ENCODE measurements around the gene CERK.

DNA sequence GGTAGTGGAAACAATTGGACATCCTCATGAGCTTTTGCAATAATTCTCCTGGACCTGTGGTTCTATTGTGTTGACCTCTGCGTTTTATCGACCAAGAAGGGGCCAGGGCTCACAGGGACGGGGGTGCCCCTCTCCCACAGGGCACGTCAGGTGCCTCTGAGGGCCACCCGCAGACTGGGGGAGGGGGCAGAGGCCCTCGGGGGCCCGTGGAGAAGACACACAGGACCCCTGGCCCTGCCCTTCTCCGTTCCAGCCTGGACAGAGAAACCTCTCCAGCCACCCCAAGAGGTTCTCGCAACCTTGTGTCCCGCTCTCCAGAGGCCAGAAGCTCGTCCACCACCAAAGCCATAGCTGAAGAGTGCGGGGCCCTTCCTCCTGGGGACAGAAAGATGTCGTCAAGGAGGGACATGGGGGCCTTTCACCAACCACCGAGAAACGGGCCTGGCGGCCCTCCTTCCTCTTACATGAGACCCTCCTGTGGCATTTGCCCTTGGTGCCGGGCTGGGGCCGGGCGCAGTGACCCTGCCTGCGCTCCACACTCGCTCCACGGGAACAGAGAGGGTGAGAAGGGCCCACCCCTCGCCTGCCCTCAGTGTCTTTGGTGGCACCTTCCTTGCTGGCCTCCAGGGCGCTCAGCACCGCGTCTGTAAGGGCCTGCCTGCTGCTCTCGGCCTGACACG lies 60.6 kb downstream of the CERK start:
- TF ChIP-seq, protein P1, sequence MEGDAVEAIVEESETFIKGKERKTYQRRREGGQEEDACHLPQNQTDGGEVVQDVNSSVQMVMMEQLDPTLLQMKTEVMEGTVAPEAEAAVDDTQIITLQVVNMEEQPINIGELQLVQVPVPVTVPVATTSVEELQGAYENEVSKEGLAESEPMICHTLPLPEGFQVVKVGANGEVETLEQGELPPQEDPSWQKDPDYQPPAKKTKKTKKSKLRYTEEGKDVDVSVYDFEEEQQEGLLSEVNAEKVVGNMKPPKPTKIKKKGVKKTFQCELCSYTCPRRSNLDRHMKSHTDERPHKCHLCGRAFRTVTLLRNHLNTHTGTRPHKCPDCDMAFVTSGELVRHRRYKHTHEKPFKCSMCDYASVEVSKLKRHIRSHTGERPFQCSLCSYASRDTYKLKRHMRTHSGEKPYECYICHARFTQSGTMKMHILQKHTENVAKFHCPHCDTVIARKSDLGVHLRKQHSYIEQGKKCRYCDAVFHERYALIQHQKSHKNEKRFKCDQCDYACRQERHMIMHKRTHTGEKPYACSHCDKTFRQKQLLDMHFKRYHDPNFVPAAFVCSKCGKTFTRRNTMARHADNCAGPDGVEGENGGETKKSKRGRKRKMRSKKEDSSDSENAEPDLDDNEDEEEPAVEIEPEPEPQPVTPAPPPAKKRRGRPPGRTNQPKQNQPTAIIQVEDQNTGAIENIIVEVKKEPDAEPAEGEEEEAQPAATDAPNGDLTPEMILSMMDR (IDR thresholded peaks at IDR 0.05), result no peak
- no peak for TF ChIP-seq POLR2A (IDR thresholded peaks at IDR 0.05)
